Endothelial cell of umbilical vein (primary cell): ENCODE measurements around the gene F8.
"Not testable (repeated sequence)": the region's sequence is repeated elsewhere in the genome, so short reads cannot be mapped to it uniquely, and the experiment has no call there.

Experiments used
- EZH2 ChIP-seq: IDR thresholded peaks from 2 replicates; pipeline ENCODE4 v1.6.1; 2012; ENCODE audit warnings: borderline replicate concordance, low read depth, mild to moderate bottlenecking, moderate library complexity, low read length, inconsistent platforms; ENCODE audit not compliant: severe bottlenecking
- MYC ChIP-seq: IDR thresholded peaks from one replicate; pipeline ENCODE4 v1.6.1; 2011; ENCODE audit warnings: mild to moderate bottlenecking, low read depth, low read length
- POLR2A ChIP-seq: IDR thresholded peaks from 2 replicates; pipeline ENCODE4 v1.6.1; 2012; ENCODE audit warnings: low read depth, mild to moderate bottlenecking, control low read depth, low read length
- POLR2AphosphoS5 ChIP-seq: IDR thresholded peaks from 2 replicates; pipeline ENCODE4 v1.6.1; 2012; ENCODE audit warnings: low read depth, mild to moderate bottlenecking, control low read depth, low read length, moderate library complexity; ENCODE audit not compliant: insufficient read depth
- TF ChIP-seq, protein P1 (sequence below), 2 donors: IDR thresholded peaks; 1 replicate in 1 of 2; 2 replicates in 1 of 2; pipeline ENCODE4 v1.5.1; 2011; ENCODE audit warnings: low read length in 2 of 2, mild to moderate bottlenecking in 2 of 2, moderate library complexity in 2 of 2, control low read depth in 1 of 2, inconsistent platforms in 1 of 2, low read depth in 1 of 2; ENCODE audit not compliant: insufficient read depth in 1 of 2; ENCODE audit errors: extremely low read depth in 1 of 2

GRCh38 chrX:154816326-154816898 lies 206.1 kb downstream of the F8 start:
- TF ChIP-seq, protein P1, sequence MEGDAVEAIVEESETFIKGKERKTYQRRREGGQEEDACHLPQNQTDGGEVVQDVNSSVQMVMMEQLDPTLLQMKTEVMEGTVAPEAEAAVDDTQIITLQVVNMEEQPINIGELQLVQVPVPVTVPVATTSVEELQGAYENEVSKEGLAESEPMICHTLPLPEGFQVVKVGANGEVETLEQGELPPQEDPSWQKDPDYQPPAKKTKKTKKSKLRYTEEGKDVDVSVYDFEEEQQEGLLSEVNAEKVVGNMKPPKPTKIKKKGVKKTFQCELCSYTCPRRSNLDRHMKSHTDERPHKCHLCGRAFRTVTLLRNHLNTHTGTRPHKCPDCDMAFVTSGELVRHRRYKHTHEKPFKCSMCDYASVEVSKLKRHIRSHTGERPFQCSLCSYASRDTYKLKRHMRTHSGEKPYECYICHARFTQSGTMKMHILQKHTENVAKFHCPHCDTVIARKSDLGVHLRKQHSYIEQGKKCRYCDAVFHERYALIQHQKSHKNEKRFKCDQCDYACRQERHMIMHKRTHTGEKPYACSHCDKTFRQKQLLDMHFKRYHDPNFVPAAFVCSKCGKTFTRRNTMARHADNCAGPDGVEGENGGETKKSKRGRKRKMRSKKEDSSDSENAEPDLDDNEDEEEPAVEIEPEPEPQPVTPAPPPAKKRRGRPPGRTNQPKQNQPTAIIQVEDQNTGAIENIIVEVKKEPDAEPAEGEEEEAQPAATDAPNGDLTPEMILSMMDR (IDR thresholded peaks at IDR 0.05; ENCODE audit: extremely low read depth in 1 of 2, insufficient read depth in 1 of 2, low read depth in 1 of 2, low read length in 2 of 2), result not testable (repeated sequence)
- not testable (repeated sequence) for TF ChIP-seq POLR2A, POLR2AphosphoS5, MYC, EZH2
